Measurements from ENCODE around the gene EXOC6B.

Gene EXOC6B

DNA sequence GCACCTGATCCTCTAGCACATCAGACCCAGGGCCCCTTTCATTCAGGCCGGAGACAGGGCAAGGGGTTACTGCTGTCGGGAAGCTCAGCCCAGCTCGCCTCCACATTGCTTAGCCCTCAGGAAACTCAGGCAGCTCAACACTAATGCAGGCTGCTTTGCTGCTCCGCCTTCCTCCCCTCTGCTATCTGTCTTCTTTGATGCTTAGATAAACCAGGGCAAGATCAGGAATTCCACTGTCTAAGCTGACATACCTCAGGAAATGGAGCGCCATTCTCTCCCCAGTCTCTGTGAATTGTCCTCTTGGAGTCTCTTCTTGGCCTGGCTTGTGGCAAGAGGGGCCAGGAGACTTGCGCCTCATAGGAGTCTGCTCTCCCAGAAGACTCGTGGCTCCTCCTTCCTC is 25.5 kb upstream of the EXOC6B start:
- Histone ChIP-seq H3K27ac (ENCODE audit: low read length) (no peak overlapping the region), H3K36me3 (ENCODE audit: insufficient read depth, low read length) (no peaks in the 10 kb centered on the region), H3K9me3 (ENCODE audit: insufficient read depth, low read length, severe bottlenecking) (no peaks in the 10 kb centered on the region), H3K4me2 (ENCODE audit: insufficient read depth, low read length) (no peak overlapping the region), H3K4me3 (ENCODE audit: low read depth in 1 of 2, low read length in 2 of 2) (no peak overlapping the region), H3K27me3 (ENCODE audit: insufficient read depth, low read length, poor library complexity) (peaks cover 6% of the 10 kb centered on the region), H3K9ac (ENCODE audit: low read depth, low read length) (no peak overlapping the region), H2AFZ (ENCODE audit: low read depth, low read length) (no peak overlapping the region), H3K4me1 (ENCODE audit: insufficient read depth, low read length) (no peaks in the 10 kb centered on the region), H4K20me1 (ENCODE audit: insufficient read depth, low read length) (no peaks in the 10 kb centered on the region), H3K79me2 (ENCODE audit: insufficient read depth, low read length) (no peaks in the 10 kb centered on the region)
- DNase-seq, result no peak
- TF ChIP-seq EZH2 (IDR thresholded peaks at IDR 0.05; ENCODE audit: borderline replicate concordance, low read depth, low read length, severe bottlenecking), result no peak
- TF ChIP-seq CTCF (IDR thresholded peaks at IDR 0.05; ENCODE audit: borderline replicate concordance, extremely low read depth, low read length, poor library complexity, severe bottlenecking), result no peak
- ATAC-seq (ENCODE audit: insufficient read depth, low read depth), result no peak

- ATAC-seq (ENCODE audit: insufficient read depth, low read depth), result no peak
- TF ChIP-seq CTCF (IDR thresholded peaks at IDR 0.05; ENCODE audit: borderline replicate concordance, extremely low read depth, low read length, poor library complexity, severe bottlenecking) (no peak), EZH2 (IDR thresholded peaks at IDR 0.05; ENCODE audit: borderline replicate concordance, low read depth, low read length, severe bottlenecking) (no peak)
- Histone ChIP-seq H4K20me1 (ENCODE audit: insufficient read depth, low read length) (no peaks in the 10 kb centered on the region), H3K27me3 (ENCODE audit: insufficient read depth, low read length, poor library complexity) (peaks cover 6% of the 10 kb centered on the region), H3K4me1 (ENCODE audit: insufficient read depth, low read length) (no peaks in the 10 kb centered on the region), H3K9me3 (ENCODE audit: insufficient read depth, low read length, severe bottlenecking) (no peaks in the 10 kb centered on the region), H2AFZ (ENCODE audit: low read depth, low read length) (no peak overlapping the region), H3K27ac (ENCODE audit: low read length) (no peak overlapping the region), H3K4me3 (ENCODE audit: low read depth in 1 of 2, low read length in 2 of 2) (no peak overlapping the region), H3K9ac (ENCODE audit: low read depth, low read length) (no peak overlapping the region), H3K4me2 (ENCODE audit: insufficient read depth, low read length) (no peak overlapping the region), H3K36me3 (ENCODE audit: insufficient read depth, low read length) (no peaks in the 10 kb centered on the region), H3K79me2 (ENCODE audit: insufficient read depth, low read length) (no peaks in the 10 kb centered on the region)
- DNase-seq, result no peak
Observed at GRCh38 chr2:72849138-72849462, 23.3 kb upstream of the EXOC6B start.

GRCh38 chr2:72848436-72849137 is 22.8 kb upstream of the EXOC6B start:
- no peaks in the 10 kb centered on the region for H3K4me1 ChIP-seq (ENCODE audit: insufficient read depth, low read length)
- H4K20me1 ChIP-seq (ENCODE audit: insufficient read depth, low read length), result no peaks in the 10 kb centered on the region
- H3K4me3 ChIP-seq (ENCODE audit: low read depth in 1 of 2, low read length in 2 of 2), result no peak overlapping the region
- DNase-seq, result no peak
- H3K4me2 ChIP-seq (ENCODE audit: insufficient read depth, low read length), result no peak overlapping the region
- no peak overlapping the region for H3K9ac ChIP-seq (ENCODE audit: low read depth, low read length)
- H3K27ac ChIP-seq (ENCODE audit: low read length), result no peak overlapping the region
- H3K79me2 ChIP-seq (ENCODE audit: insufficient read depth, low read length), result no peaks in the 10 kb centered on the region
- no peak overlapping the region for H2AFZ ChIP-seq (ENCODE audit: low read depth, low read length)
- H3K9me3 ChIP-seq (ENCODE audit: insufficient read depth, low read length, severe bottlenecking), result no peaks in the 10 kb centered on the region
- no peaks in the 10 kb centered on the region for H3K36me3 ChIP-seq (ENCODE audit: insufficient read depth, low read length)
- H3K27me3 ChIP-seq (ENCODE audit: insufficient read depth, low read length, poor library complexity), result peaks cover 6% of the 10 kb centered on the region
- ATAC-seq (ENCODE audit: insufficient read depth, low read depth), result no peak
- TF ChIP-seq CTCF (IDR thresholded peaks at IDR 0.05; ENCODE audit: borderline replicate concordance, extremely low read depth, low read length, poor library complexity, severe bottlenecking) (no peak), EZH2 (IDR thresholded peaks at IDR 0.05; ENCODE audit: borderline replicate concordance, low read depth, low read length, severe bottlenecking) (no peak)
